Activated naive CD8-positive, alpha-beta T cell treated with anti-CD3 and anti-CD28 coated beads for 36 hours (primary cell): ENCODE measurements around the gene GJE1. TPM values are rescaled to one million over a fixed set of nuclear protein-coding genes. Genes with fewer than 3 reads are reported as not detected.
"Not testable (repeated sequence)": the region's sequence is repeated elsewhere in the genome, so short reads cannot be mapped to it uniquely, and the experiment has no call there.

Experiments
- DNase-seq: peaks from one replicate; pipeline ENCODE4 v3.0.0; 2021
- H3K27ac Mint-ChIP-seq: one replicate; pipeline ENCODE4 v1.8.0; 2022; ENCODE audit warnings: mild to moderate bottlenecking, moderate library complexity, mixed read lengths
- H3K27me3 Mint-ChIP-seq: one replicate; pipeline ENCODE4 v1.8.0; 2022; ENCODE audit warnings: mild to moderate bottlenecking, mixed read lengths
- H3K36me3 Mint-ChIP-seq: one replicate; pipeline ENCODE4 v1.8.0; 2021; ENCODE audit warnings: mild to moderate bottlenecking, mixed read lengths
- H3K4me1 Mint-ChIP-seq: one replicate; pipeline ENCODE4 v1.8.0; 2021; ENCODE audit warnings: mixed read lengths
- H3K4me3 Mint-ChIP-seq: one replicate; pipeline ENCODE4 v1.8.0; 2022; ENCODE audit warnings: mild to moderate bottlenecking, moderate library complexity, mixed read lengths
- H3K9me3 Mint-ChIP-seq: one replicate; pipeline ENCODE4 v1.8.0; 2022; ENCODE audit warnings: mixed read lengths
- total RNA-seq, 2 experiments: library from RNA; stranded (reverse); gene quantifications; one replicate each; pipeline ENCODE4 v1.2.3, GENCODE V29; 2021

GJE1 gene
- total RNA-seq: not detected

- no peaks in the 10 kb centered on the region for H3K4me1 Mint-ChIP-seq
- H3K9me3 Mint-ChIP-seq: peaks cover 2% of the 10 kb centered on the region
- no peaks in the 10 kb centered on the region for H3K36me3 Mint-ChIP-seq
- H3K27ac Mint-ChIP-seq: no peak within 1 kb of the TSS
- peaks cover 22% of the 10 kb centered on the region for H3K27me3 Mint-ChIP-seq
- H3K4me3 Mint-ChIP-seq: no peak within 1 kb of the TSS
- DNase-seq: no peak
These were observed at the start of gene GJE1 for GRCh38 chr6:142132625-142133024. GJE1 (plus strand) TSS chr6:142132925; CDS start chr6:142133159, 234 bp downstream.

GRCh38 chr6:142087950-142088857 is 44.5 kb upstream of the GJE1 start:
- Mint-ChIP-seq H3K27ac (no peak overlapping the region), H3K4me1 (peaks cover 13% of the 10 kb centered on the region), H3K27me3 (peaks cover 36% of the 10 kb centered on the region), H3K4me3 (no peak overlapping the region), H3K36me3 (no peaks in the 10 kb centered on the region), H3K9me3 (peaks cover 4% of the 10 kb centered on the region)
- no peak for DNase-seq

- no peak for DNase-seq
- peaks cover 9% of the 10 kb centered on the region for H3K4me1 Mint-ChIP-seq
- H3K9me3 Mint-ChIP-seq: peaks cover 1% of the 10 kb centered on the region
- H3K36me3 Mint-ChIP-seq: no peaks in the 10 kb centered on the region
- no peak overlapping the region for H3K4me3 Mint-ChIP-seq
- H3K27me3 Mint-ChIP-seq: peaks cover 32% of the 10 kb centered on the region
- H3K27ac Mint-ChIP-seq: no peak overlapping the region
These were observed 43.9 kb upstream of the GJE1 start for GRCh38 chr6:142088858-142089216.

- H3K27ac Mint-ChIP-seq, H3K36me3 Mint-ChIP-seq, H3K4me3 Mint-ChIP-seq, H3K9me3 Mint-ChIP-seq, DNase-seq, H3K4me1 Mint-ChIP-seq, H3K27me3 Mint-ChIP-seq: not testable (repeated sequence)
These were observed 27.9 kb upstream of the GJE1 start for GRCh38 chr6:142104820-142105219.

GRCh38 chr6:142110820-142111219 is 21.9 kb upstream of the GJE1 start:
- H3K27ac Mint-ChIP-seq, H3K4me3 Mint-ChIP-seq, DNase-seq, H3K9me3 Mint-ChIP-seq, H3K27me3 Mint-ChIP-seq, H3K36me3 Mint-ChIP-seq, H3K4me1 Mint-ChIP-seq: not testable (repeated sequence)

- no peaks in the 10 kb centered on the region for H3K36me3 Mint-ChIP-seq
- DNase-seq: peak; percentile 58
- H3K4me3 Mint-ChIP-seq: no peak overlapping the region
- no peaks in the 10 kb centered on the region for H3K9me3 Mint-ChIP-seq
- no peaks in the 10 kb centered on the region for H3K27me3 Mint-ChIP-seq
- no peaks in the 10 kb centered on the region for H3K4me1 Mint-ChIP-seq
- no peak overlapping the region for H3K27ac Mint-ChIP-seq
These were observed 20.2 kb upstream of the GJE1 start for GRCh38 chr6:142112451-142113061.

GRCh38 chr6:142117366-142117765 is 15.4 kb upstream of the GJE1 start:
- no peak overlapping the region for H3K4me3 Mint-ChIP-seq
- no peaks in the 10 kb centered on the region for H3K4me1 Mint-ChIP-seq
- no peak for DNase-seq
- H3K36me3 Mint-ChIP-seq: no peaks in the 10 kb centered on the region
- H3K9me3 Mint-ChIP-seq: no peaks in the 10 kb centered on the region
- no peak overlapping the region for H3K27ac Mint-ChIP-seq
- peaks cover 10% of the 10 kb centered on the region for H3K27me3 Mint-ChIP-seq

- H3K9me3 Mint-ChIP-seq: no peaks in the 10 kb centered on the region
These were observed 14.4 kb upstream of the GJE1 start for GRCh38 chr6:142118328-142118727.

GRCh38 chr6:142118925-142119324 is 13.8 kb upstream of the GJE1 start:
- Mint-ChIP-seq H3K36me3 (no peaks in the 10 kb centered on the region), H3K9me3 (no peaks in the 10 kb centered on the region), H3K4me3 (no peak overlapping the region), H3K27me3 (peaks cover 10% of the 10 kb centered on the region), H3K4me1 (peaks cover 2% of the 10 kb centered on the region), H3K27ac (no peak overlapping the region)
- DNase-seq: no peak

More at GRCh38 chr6:142118328-142118727, 14.4 kb upstream of the GJE1 start:
- no peak overlapping the region for H3K4me3 Mint-ChIP-seq
- DNase-seq: no peak
- no peak overlapping the region for H3K27ac Mint-ChIP-seq
- peaks cover 10% of the 10 kb centered on the region for H3K27me3 Mint-ChIP-seq
- H3K36me3 Mint-ChIP-seq: no peaks in the 10 kb centered on the region
- H3K4me1 Mint-ChIP-seq: peaks cover 2% of the 10 kb centered on the region

GRCh38 chr6:142121342-142121741 is 11.4 kb upstream of the GJE1 start:
- H3K27me3 Mint-ChIP-seq: peaks cover 10% of the 10 kb centered on the region
- H3K4me1 Mint-ChIP-seq: peaks cover 2% of the 10 kb centered on the region
- no peak overlapping the region for H3K27ac Mint-ChIP-seq
- DNase-seq: no peak
- no peak overlapping the region for H3K4me3 Mint-ChIP-seq
- no peaks in the 10 kb centered on the region for H3K36me3 Mint-ChIP-seq
- H3K9me3 Mint-ChIP-seq: no peaks in the 10 kb centered on the region

- H3K4me1 Mint-ChIP-seq: no peaks in the 10 kb centered on the region
- H3K27ac Mint-ChIP-seq: no peak overlapping the region
- no peaks in the 10 kb centered on the region for H3K36me3 Mint-ChIP-seq
- no peak overlapping the region for H3K4me3 Mint-ChIP-seq
- H3K9me3 Mint-ChIP-seq: no peaks in the 10 kb centered on the region
- DNase-seq: no peak
- H3K27me3 Mint-ChIP-seq: peaks cover 25% of the 10 kb centered on the region
These were observed 1.9 kb upstream of the GJE1 start for GRCh38 chr6:142130814-142131213.

- peaks cover 15% of the 10 kb centered on the region for H3K27me3 Mint-ChIP-seq
- no peak overlapping the region for H3K27ac Mint-ChIP-seq
- peaks cover 2% of the 10 kb centered on the region for H3K9me3 Mint-ChIP-seq
- no peaks in the 10 kb centered on the region for H3K4me1 Mint-ChIP-seq
- H3K36me3 Mint-ChIP-seq: no peaks in the 10 kb centered on the region
- no peak overlapping the region for H3K4me3 Mint-ChIP-seq
- no peak for DNase-seq
These were observed 6.2 kb downstream of the GJE1 start for GRCh38 chr6:142138876-142139275.

GRCh38 chr6:142141531-142141930 is 8.8 kb downstream of the GJE1 start:
- H3K9me3 Mint-ChIP-seq, DNase-seq, H3K27me3 Mint-ChIP-seq, H3K36me3 Mint-ChIP-seq, H3K27ac Mint-ChIP-seq, H3K4me3 Mint-ChIP-seq: not testable (repeated sequence)
- peaks cover 12% of the 10 kb centered on the region for H3K4me1 Mint-ChIP-seq

- no peaks in the 10 kb centered on the region for H3K27me3 Mint-ChIP-seq
- peaks cover 9% of the 10 kb centered on the region for H3K36me3 Mint-ChIP-seq
- H3K4me3 Mint-ChIP-seq: peak within 1 kb of the TSS; percentile 93
- H3K9me3 Mint-ChIP-seq: no peaks in the 10 kb centered on the region
- peak within 1 kb of the TSS; percentile 82 for H3K27ac Mint-ChIP-seq
- DNase-seq: peak; percentile 95
- peaks cover 46% of the 10 kb centered on the region for H3K4me1 Mint-ChIP-seq
These were observed 14.3 kb downstream of the GJE1 start, which contains the start of the genes NMBR and VTA1 for GRCh38 chr6:142146828-142147662. NMBR (minus strand) TSS chr6:142147122; CDS start chr6:142088658, 58,464 bp downstream. VTA1 (plus strand) TSS chr6:142147263; CDS start chr6:142147288, 25 bp downstream.

- peaks cover 67% of the 10 kb centered on the region for H3K4me1 Mint-ChIP-seq
- no peaks in the 10 kb centered on the region for H3K9me3 Mint-ChIP-seq
- no peak for DNase-seq
- peak overlapping the region; percentile 35 for H3K27ac Mint-ChIP-seq
- no peak overlapping the region for H3K4me3 Mint-ChIP-seq
- no peaks in the 10 kb centered on the region for H3K27me3 Mint-ChIP-seq
- H3K36me3 Mint-ChIP-seq: peaks cover 13% of the 10 kb centered on the region
These were observed 20.0 kb downstream of the GJE1 start for GRCh38 chr6:142152746-142153145.
